ENCODE data around the gene SEPHS2. TPM values are rescaled to one million over a fixed set of nuclear protein-coding genes. Genes with fewer than 3 reads are reported as not detected.
"Not testable (repeated sequence)": the region's sequence is repeated elsewhere in the genome, so short reads cannot be mapped to it uniquely, and the experiment has no call there.

SEPHS2 gene
- total RNA-seq, 1 experiment from 2014 or later: 52.6 TPM

- TF ChIP-seq CTCF (conservative IDR thresholded peaks at IDR 0.05): no peak
- Mint-ChIP-seq H3K27me3 (ENCODE audit: low read depth) (peaks cover 7% of the 10 kb centered on the region), H3K4me3 (no peak overlapping the region), H3K36me3 (ENCODE audit: insufficient read depth in 1 of 3, low read depth in 3 of 3) (no peaks in the 10 kb centered on the region), H3K4me1 (peaks cover 0 to 6% of the 10 kb centered on the region in 2 experiments; a peak in 1 of 4 replicates), H3K9me3 (no peaks in the 10 kb centered on the region), H3K27ac (no peak overlapping the region; a peak in 1 of 7 replicates)
- Histone ChIP-seq H4K8ac (replicated peaks; ENCODE audit: insufficient read length, low read depth, low read length) (no peak overlapping the region), H3K79me2 (ENCODE audit: insufficient read depth, low read length) (no peaks in the 10 kb centered on the region), H2BK5ac (ENCODE audit: insufficient read length, low read length) (no peak overlapping the region), H3K14ac (ENCODE audit: insufficient read depth, low read length) (no peak overlapping the region), H3K23me2 (ENCODE audit: insufficient read length, low read depth, low read length, poor library complexity, severe bottlenecking) (peaks cover 2% of the 10 kb centered on the region), H2BK120ac (ENCODE audit: low read depth, low read length, poor library complexity, severe bottlenecking) (no peak overlapping the region), H2AK5ac (ENCODE audit: insufficient read length, low read length) (no peak overlapping the region), H2AFZ (ENCODE audit: low read length) (no peak overlapping the region), H4K20me1 (ENCODE audit: control insufficient read depth, insufficient read depth, insufficient read length) (no peaks in the 10 kb centered on the region), H2BK20ac (ENCODE audit: low read depth, low read length, poor library complexity, severe bottlenecking) (no peak overlapping the region), H3K4ac (ENCODE audit: low read depth, low read length) (no peak overlapping the region), H3K4me2 (ENCODE audit: insufficient read depth, insufficient read length, low read length) (no peak overlapping the region), H3K9me3 (ENCODE audit: control insufficient read depth, low read depth, low read length) (no peaks in the 10 kb centered on the region), H2BK12ac (ENCODE audit: insufficient read length, low read depth, low read length) (no peak overlapping the region), H3K27ac (ENCODE audit: insufficient read length, low read depth, low read length) (no peak overlapping the region), H2BK15ac (ENCODE audit: low read depth, low read length) (no peak overlapping the region), H3K9ac (ENCODE audit: extremely low read depth, insufficient read length, low read length) (no peak overlapping the region), H4K5ac (ENCODE audit: insufficient read length, low read depth, low read length) (no peak overlapping the region), H3K4me1 (ENCODE audit: insufficient read depth, low read length) (no peaks in the 10 kb centered on the region), H3T11ph (ENCODE audit: low read length) (no peak overlapping the region), H4K91ac (ENCODE audit: insufficient read length, low read depth, low read length) (no peak overlapping the region), H3K79me1 (ENCODE audit: insufficient read depth, low read depth, low read length, poor library complexity, severe bottlenecking) (no peaks in the 10 kb centered on the region), H3K27me3 (ENCODE audit: insufficient read depth, low read length) (no peaks in the 10 kb centered on the region), H3K56ac (ENCODE audit: insufficient read length, low read depth, low read length) (no peak overlapping the region), H3K18ac (ENCODE audit: insufficient read length, low read depth, low read length) (no peak overlapping the region), H3K23ac (ENCODE audit: insufficient read length, low read depth, low read length) (no peak overlapping the region)
- no peak for DNase-seq
- no CpG with 5 or more reads among the region's 1 CpG for WGBS (ENCODE audit: extremely low coverage, insufficient read length, low lambda C conversion rate)
Observed at GRCh38 chr16:30456302-30456701, 10.6 kb upstream of the SEPHS2 start.

GRCh38 chr16:30452709-30453580 is 7.3 kb upstream of the SEPHS2 start:
- not testable (repeated sequence) for H2AK5ac ChIP-seq (ENCODE audit: insufficient read length, low read length); H3K4me1 Mint-ChIP-seq; H3K56ac ChIP-seq (ENCODE audit: insufficient read length, low read depth, low read length); DNase-seq; H4K91ac ChIP-seq (ENCODE audit: insufficient read length, low read depth, low read length); H3K4me1 ChIP-seq (ENCODE audit: insufficient read depth, low read length); H3K79me1 ChIP-seq (ENCODE audit: insufficient read depth, low read depth, low read length, poor library complexity, severe bottlenecking); H4K5ac ChIP-seq (ENCODE audit: insufficient read length, low read depth, low read length); H3K27ac ChIP-seq (ENCODE audit: insufficient read length, low read depth, low read length); H3K18ac ChIP-seq (ENCODE audit: insufficient read length, low read depth, low read length); H3T11ph ChIP-seq (ENCODE audit: low read length); H4K20me1 ChIP-seq (ENCODE audit: control insufficient read depth, insufficient read depth, insufficient read length); H3K9me3 Mint-ChIP-seq; H3K14ac ChIP-seq (ENCODE audit: insufficient read depth, low read length); H4K8ac ChIP-seq (replicated peaks; ENCODE audit: insufficient read length, low read depth, low read length); H2BK20ac ChIP-seq (ENCODE audit: low read depth, low read length, poor library complexity, severe bottlenecking); H2BK5ac ChIP-seq (ENCODE audit: insufficient read length, low read length); H2AFZ ChIP-seq (ENCODE audit: low read length); H3K4ac ChIP-seq (ENCODE audit: low read depth, low read length); H3K9ac ChIP-seq (ENCODE audit: extremely low read depth, insufficient read length, low read length); H3K27me3 ChIP-seq (ENCODE audit: insufficient read depth, low read length); H3K9me3 ChIP-seq (ENCODE audit: control insufficient read depth, low read depth, low read length); H3K23ac ChIP-seq (ENCODE audit: insufficient read length, low read depth, low read length); H3K23me2 ChIP-seq (ENCODE audit: insufficient read length, low read depth, low read length, poor library complexity, severe bottlenecking); H3K4me3 Mint-ChIP-seq; H2BK15ac ChIP-seq (ENCODE audit: low read depth, low read length); H3K36me3 Mint-ChIP-seq (ENCODE audit: insufficient read depth in 1 of 3, low read depth in 3 of 3); H3K4me2 ChIP-seq (ENCODE audit: insufficient read depth, insufficient read length, low read length); H3K27me3 Mint-ChIP-seq (ENCODE audit: low read depth); H3K27ac Mint-ChIP-seq; H2BK120ac ChIP-seq (ENCODE audit: low read depth, low read length, poor library complexity, severe bottlenecking); H2BK12ac ChIP-seq (ENCODE audit: insufficient read length, low read depth, low read length); H3K79me2 ChIP-seq (ENCODE audit: insufficient read depth, low read length)
- no CpG with 5 or more reads among the region's 20 CpGs for WGBS (ENCODE audit: extremely low coverage, insufficient read length, low lambda C conversion rate)
